CMK (cell line): ENCODE data around the gene TLR9.
"Not testable (repeated sequence)": the region's sequence is repeated elsewhere in the genome, so short reads cannot be mapped to it uniquely, and the experiment has no call there.

Experiments
- DNase-seq: peaks from one replicate; pipeline ENCODE4 v3.0.0-alpha.2; 2010; ENCODE audit warnings: low read depth

The TLR9 gene

GRCh38 chr3:52195291-52195597 is 30.2 kb downstream of the TLR9 start:
- no peak for DNase-seq

- DNase-seq, result no peak
These were observed 30.8 kb downstream of the TLR9 start for GRCh38 chr3:52194485-52195290.

DNA sequence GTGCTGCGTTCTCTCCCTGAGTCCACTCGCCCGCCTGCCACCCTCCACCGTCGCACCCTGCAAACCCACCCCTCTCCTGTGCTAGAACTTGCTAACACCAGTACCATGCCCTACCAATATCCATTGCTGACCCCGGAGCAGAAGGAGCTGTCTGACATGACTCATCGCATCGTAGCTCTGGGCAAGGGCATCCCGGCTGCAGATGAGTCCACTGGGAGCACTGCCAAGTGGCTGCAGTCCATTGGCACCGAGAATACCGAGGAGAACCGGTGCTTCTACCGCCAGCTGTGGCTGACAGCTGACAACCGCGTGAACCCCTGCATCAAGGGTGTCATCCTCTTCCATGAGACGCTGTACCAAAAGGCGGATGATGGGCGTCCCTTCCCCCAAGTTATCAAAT is 32.4 kb downstream of the TLR9 start:
- no peak for DNase-seq

- DNase-seq, result no peak
These were observed 33.8 kb downstream of the TLR9 start for GRCh38 chr3:52191663-52192062.

- no peak for DNase-seq
These were observed 35.0 kb downstream of the TLR9 start for GRCh38 chr3:52190294-52191074.

DNA sequence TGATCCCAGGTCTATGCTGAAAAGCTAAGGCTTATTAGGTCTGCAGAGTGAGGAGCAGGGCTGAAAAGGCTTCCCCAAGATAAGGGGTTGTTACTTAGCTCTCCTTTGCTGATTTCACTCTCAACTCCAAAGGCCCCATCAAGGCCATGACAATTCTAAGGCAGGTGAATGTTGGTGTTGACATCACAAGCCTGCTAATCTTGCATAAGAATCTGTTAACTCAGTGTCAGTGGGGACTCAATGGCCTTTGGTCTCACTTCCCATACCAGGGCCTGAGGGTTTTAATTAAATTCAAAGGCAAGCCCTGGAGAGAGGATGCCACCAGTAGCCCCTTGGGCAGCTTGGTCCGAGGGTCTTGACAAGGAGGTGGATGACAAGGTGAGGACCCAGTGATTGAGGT is 36.9 kb downstream of the TLR9 start:
- DNase-seq, result no peak

- no peak for DNase-seq
These were observed 38.7 kb downstream of the TLR9 start for GRCh38 chr3:52186729-52187128.

DNA sequence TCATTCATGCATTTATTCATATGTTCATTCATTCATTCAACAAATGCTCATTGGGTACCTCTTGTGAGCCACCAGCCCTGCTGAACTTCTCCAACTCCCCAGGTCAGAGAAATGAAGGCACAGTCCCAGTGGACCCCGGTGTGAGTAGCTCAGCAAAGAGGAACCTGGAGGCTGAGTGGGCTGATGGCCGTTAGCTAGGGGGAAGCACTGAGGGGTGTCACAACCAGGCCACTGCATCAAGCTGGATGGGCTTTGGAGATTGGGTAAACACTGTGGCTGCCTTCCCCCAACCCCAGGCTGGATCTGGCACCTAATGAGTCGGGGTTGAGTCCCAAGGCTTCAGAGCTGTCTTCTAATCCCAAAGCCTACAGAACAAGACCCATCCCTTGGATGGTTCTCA is 39.6 kb downstream of the TLR9 start:
- no peak for DNase-seq

- no peak for DNase-seq
These were observed 40.1 kb downstream of the TLR9 start for GRCh38 chr3:52185311-52185710.

DNA sequence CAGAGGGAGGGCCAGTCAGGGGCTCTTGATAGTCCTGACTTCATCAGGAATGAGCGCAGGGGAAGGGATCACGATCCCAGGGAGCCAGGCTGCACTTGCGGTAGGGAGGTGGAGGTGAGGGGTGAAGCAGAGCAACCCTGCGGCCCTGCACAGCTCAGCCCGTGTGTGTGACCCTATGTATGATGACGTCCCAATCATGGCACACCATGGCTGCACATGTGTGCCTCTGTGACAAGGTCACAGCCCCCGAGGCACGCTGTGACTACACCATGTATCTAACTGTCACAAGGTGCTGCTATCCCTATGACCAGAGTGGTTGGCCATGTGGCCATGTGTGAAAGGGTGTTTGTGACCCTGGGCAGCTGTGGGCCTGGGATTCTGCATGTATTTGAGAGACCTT is 40.8 kb downstream of the TLR9 start:
- DNase-seq, result no peak

- no peak for DNase-seq
These were observed 41.5 kb downstream of the TLR9 start for GRCh38 chr3:52183786-52184445.

DNA sequence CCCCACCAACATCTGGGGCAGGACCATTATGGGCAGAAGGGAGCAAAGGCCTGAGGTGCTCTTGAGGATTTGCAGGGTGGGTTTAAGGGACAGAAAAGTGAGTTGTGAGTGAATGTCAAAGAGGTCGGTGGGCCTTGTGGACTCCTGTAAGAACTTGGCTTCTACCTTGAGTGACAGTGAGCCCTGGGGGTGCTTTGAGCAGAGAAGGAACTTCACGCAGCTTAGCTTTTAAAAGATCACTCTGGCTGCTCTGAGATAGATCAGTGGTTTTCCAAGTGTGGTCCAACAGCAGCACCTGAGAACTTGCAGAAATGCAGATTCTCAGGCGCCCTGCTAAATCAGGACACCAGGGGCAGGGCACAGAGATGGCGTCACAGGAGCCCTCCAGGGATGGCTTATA is 42.8 kb downstream of the TLR9 start:
- DNase-seq, result no peak

DNA sequence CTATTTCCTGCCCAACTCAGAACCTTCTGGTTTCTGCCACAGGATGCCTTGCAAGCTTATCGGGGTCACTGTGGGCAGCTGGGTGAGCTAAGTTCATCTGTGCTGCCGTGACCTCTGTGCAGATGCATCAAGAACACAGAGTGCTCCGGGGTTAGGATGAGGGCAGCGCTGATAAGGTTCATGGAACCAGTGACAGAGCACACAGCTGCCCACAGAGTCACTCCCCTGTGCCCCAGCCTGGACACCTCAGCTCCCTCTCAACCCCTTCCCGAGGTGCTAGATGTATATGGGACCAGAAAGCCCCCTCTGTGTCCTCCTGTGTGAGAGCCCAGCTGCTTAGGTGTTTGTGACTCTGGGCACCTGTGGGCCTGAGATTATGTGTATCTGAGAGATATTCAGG is 43.2 kb downstream of the TLR9 start:
- DNase-seq, result peak; percentile 86

DNA sequence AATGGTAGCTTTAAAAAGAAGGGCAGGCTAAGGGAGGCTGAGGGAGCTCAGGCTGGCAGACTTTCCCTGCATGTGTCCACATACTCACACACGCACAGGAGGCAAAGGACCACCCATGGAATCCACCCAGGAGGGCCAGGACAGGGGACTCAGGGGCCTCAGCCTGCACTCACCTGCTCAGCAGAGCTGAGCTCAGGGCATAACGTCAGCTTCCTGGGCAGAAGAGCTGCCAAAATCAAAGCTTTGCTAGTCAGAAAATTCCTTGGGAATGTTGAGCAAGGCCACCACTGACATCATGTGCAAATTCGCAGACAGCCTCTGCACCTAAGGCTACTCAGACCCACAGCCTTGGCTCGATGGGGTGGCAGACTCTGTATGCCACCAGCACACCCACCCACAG is 43.9 kb downstream of the TLR9 start:
- DNase-seq, result no peak

DNA sequence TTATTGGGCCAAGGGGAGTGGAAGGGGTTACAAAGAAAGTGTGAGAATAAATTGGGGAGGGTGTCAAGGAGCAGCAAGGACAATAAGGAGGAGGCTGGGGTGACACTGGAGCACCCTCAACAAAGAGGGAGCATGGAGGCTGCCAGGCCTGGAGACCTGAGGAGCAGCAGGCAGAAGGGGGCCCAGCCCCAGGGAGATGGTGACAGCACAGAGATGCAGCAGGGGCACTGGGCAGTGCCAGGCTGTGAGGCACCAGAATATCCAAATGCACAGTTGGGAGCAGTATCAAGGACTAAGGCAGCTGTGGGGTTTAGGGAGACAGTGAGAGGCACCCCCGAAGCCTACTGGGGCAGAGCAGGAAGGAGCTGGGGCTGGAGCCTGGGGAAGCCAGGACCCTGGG is 46.9 kb downstream of the TLR9 start:
- DNase-seq, result no peak

DNA sequence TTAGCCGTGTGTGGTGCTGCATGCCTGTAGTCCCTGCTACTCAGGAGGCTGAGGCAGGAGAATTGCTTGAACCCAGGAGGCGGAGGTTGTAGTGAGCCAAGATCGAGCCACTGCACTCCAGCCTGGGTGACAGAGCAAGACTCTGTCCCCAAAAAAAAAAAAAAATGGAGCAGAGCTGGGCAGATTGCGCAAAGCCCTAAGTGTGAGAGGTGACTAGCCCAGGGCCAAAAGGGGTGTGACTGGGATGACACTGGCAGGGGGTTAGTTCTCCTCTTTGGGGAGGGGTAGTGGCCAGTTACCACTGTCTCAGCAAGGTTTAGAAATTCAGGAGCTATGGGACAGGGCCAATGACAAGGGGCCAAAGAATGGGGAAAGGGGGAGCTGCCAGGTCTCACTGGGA is 47.3 kb downstream of the TLR9 start:
- DNase-seq, result not testable (repeated sequence)

DNA sequence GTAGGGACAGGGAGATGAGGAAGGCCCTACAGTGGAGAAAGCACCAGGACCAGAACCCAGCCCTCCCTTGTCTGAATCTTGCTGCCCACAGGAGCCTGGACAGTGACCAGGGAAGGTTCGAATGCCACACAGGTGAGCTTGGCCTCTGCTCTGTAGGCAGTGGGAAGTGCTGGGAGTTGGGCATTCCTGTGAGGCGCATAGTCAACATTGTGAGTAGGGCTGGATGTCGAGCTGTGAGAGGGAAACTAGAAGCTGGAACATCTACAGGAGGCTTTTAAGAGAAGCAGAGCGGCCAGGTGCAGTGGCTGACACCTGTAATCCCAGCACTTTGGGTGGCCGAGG is 47.8 kb downstream of the TLR9 start:
- DNase-seq, result no peak

- DNase-seq, result no peak
These were observed 48.3 kb downstream of the TLR9 start for GRCh38 chr3:52176951-52177700.

GRCh38 chr3:52176180-52176752 is 49.2 kb downstream of the TLR9 start:
- no peak for DNase-seq

DNA sequence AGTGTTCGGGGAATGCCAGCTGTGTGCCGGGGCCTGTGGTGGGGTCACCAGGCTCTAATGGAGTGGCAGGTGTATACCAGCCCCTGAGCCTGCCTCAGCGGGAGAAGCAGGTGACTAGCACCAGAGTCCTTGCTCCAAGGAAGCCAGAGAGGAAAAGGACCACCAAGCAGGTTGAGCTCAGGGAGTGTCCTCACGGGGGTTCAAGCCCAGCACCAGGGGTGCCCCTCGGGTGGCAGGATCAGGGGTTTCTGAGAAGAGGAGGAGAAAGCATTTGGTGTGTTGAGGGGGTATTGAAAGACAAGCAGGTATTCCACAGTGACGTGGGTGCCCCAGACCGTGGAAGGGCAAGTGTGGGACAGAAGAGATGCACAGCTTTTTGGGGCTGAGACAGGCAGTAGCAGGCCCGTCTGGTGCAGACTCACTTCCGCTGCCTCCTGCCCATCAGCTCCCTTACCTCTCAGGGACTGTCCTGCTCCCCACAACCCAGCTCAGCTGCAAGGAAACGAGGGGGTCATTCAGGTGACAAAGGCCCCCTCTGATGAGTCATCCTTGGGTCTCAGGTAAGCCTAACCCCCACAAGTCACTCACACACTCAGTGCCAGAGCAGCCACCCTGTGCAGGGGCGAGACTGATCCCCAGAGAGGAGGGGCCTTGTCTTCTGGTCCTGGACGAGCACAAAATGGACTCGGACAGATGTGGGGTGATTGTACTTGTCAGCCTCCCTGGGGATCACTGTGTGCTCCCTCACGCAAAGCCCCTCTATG is 49.8 kb downstream of the TLR9 start:
- DNase-seq, result no peak

DNA sequence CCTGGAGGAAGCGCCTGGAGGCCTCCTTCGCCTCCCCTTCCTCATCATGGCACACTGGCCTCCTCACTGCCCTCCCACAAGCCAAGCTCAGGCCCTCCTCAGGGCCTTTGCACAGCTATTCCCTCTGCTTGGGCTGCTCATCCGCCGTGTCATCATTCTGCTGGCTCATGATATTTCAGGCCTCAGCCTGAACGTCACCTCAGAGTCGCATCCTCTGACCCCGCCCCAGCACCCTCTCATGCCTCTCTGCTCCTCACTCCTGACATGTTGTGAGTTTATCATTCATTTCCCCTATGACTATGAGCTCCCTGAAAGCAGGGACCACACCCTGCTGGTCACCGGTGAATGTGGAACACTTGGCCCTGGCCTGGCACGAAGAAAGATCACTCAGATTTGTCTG is 50.5 kb downstream of the TLR9 start:
- no peak for DNase-seq

- no peak for DNase-seq
These were observed 52.3 kb downstream of the TLR9 start for GRCh38 chr3:52173101-52173500.
